COLO829 (cell line): Measurements from ENCODE around the gene ABCB9.
A peak's percentile ranks its signal among the peaks of the same experiment; 100 is the strongest.
"Not testable (repeated sequence)": the region's sequence is repeated elsewhere in the genome, so short reads cannot be mapped to it uniquely, and the experiment has no call there.

Experiments
- DNase-seq: peaks from one replicate; pipeline ENCODE4 v3.0.0; 2012; ENCODE audit warnings: low spot score

Gene ABCB9

DNA sequence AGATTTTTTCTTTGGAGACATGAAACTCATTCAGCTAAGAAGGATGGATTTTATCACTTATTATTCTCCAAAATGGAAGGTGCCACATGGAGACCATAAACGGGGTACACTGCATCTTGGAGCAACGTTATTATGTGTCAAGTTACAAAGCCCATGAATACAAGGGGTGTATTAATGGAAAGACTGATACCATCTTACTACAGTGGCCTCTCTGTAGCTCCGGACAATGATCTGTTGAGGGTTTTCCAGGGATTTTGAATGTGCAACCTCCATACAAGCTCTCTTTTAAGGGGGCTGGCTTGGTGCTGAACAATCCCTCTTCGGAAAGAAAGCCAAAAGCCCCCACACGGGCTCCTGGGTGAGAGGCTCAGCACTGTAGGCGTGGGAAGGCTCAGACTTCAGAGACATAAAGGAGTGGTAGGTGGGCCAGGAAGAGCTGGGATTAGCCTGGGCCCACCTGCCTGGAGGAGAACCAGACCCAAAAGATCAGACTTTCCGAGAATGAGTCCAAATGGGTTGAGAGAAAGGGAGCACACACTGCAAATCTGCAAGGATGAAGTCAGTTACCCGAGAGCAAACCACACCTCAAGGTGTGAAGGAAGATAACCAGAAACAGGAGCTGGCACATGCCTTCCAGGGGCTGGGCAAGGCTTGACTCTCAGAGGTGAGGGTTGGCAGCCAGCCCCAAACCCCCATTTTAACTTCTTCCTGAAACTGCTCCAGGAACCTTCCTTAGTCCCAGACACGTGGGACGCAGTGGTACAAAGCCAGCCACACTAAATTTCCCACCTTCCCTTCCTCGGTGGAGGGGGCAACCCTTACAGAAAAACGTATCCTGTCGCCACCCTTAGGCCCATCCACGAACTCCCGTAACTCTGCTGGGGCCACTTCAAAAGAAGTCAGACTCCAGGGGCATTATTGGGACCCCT lies 71.8 kb downstream of the ABCB9 start:
- no peak for DNase-seq

DNA sequence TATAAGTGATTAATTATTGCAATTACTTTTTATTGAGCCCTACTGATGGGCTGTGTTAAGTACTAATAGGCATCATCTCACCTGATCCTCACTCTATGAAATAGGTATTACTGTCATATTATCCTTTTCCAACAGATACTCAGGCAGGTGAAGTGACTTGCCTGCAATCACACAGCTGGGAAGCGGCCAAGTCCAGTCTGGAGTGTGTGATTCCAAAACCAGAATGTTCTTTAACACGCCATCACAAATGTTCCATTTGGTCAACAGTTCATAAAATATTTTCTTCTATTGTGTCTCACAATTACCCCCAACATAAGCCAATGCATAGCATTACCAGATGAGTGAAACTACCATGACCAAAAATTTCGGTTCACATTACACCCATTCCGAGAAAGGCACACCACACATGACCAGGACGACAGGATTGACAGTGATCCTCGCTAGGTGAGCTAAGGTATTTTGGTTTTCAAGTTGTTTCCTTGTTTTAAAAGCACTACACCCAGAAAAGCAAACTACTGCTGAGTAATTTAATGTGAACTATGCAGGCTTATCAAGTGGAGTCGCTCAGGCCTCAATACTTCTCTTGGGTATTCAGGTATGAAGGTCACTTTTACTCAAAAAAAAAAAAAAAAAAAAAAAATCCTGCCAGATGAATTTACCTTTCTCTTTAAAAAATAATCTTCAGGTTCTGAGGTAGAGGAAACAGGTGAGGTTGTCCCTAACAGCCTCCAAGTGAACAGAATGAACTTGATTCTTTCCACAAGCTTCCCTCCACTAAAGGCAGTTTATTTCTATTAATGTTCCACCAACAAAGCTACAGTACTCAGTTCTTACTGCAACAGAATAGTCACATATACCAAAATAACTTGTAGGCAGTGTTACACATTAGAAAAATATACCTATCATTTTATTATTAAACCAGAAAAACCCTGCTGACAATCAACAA lies 72.8 kb downstream of the ABCB9 start:
- no peak for DNase-seq

GRCh38 chr12:122892724-122893123 lies 73.5 kb downstream of the ABCB9 start:
- DNase-seq = not testable (repeated sequence)

DNA sequence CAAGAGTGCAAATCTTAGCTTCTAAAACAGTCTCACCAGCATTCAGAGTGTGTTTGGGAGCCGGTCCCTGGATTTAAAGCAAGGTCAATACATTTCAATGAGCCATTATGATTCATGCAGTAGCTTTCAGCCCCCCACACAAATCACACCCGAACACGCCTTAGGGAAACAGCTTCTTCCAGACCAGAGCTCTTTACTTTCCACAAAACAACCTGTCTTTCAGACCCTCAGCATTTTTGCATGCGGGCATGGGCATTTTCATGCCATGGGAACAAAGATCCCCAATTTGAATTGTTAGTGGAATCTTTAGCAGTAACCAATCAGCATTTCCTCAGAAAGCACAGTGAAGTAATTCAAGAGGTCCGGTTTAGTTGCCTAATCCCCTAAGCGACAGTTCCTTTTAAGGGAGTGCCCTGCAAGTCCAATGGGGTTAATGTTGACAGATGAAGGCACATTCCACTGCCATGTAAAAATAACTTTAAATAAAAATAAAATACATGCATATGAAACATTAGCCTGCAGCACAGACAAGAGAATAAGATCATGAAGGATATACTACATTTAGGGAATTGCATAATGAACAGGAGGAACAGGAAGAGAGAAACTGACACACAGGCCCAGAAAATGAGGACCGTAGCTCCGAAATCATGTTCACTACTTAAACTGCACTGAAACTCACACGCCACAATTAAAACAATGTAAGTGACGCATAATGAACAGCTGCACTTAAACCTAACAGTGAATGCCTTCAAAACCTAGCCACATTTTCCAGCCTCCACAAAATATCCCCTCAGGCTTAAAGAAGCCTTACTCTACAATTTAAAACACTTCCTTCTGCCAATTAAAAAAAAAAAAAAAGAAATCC lies 74.4 kb downstream of the ABCB9 start:
- peak; percentile 77 for DNase-seq

DNA sequence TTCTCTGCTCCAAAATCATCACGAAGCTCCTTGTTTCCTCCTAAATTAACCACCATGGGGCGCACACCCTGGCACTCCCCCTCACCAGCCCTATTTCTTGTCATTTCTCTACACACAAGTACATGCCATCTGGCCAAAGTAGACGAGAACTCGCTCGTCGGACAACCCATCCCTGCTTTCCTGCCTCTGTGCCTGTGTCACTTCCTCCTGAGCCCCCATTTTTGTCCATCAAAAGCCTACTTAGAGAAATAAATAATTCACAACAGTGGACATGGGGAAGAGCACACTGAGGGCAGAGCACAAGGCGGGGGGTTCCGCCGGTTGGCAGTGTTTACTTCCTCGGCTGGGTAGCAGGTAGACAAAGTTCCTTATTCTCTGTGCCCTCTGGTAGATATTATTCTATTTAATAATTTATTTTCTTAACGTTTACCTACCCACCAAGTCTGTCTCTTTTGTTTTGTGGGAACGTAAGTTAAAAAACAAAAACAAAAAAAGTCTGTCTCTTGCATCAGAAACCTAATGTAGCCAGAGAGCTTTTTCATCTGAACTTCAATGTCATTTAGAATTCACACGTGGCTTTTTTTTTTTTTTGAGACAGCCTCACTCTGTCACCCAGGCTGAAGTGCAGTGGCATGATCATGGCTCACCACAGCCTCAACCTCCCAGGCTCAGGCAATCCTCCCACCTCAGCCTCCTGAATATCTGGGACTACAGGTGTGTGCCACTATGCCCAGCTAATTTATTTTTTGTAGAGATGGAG lies 76.3 kb downstream of the ABCB9 start:
- no peak for DNase-seq

GRCh38 chr12:122888232-122888752 lies 78.0 kb downstream of the ABCB9 start:
- no peak for DNase-seq

- DNase-seq = no peak
Observed at GRCh38 chr12:122887819-122888212, 78.4 kb downstream of the ABCB9 start.

- DNase-seq = no peak
Observed at GRCh38 chr12:122886851-122887818, 79.1 kb downstream of the ABCB9 start.

DNA sequence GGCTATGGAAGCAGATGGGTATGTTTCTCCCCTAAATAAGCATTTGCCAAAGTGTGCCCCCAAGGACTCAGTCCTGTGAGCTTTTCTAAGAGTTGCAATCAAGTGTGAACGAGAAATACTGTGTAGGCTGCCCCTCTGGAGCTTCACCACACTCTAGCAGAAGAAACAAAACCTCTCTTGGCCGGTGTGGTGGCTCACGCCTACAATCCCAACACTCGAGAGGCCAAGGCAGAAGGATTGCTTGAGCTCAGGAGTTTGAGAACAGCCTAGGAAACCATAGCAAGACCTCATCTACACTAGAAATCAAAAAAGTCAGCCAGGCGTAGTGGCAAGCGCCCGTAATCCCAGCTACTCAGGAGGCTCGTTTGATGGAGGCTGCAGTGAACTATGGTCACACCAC lies 80.1 kb downstream of the ABCB9 start:
- DNase-seq = no peak

DNA sequence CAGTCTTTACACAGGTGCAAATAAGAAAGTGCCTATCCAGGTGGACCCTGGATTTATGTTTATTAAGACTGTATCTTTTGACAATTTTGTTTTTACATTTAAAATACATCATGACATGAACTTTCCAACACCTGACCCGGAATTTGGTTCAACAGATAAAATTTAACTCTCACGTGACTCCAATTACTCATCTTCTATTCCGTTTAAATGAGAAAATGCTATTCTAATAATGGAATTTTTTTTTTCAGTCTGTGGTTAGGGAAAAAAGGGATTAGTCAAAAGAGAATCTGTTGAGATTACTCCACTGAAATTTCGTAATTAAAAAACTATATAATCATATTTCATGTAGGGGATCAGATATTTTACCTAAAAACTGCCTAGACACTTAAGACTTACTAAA lies 81.4 kb downstream of the ABCB9 start:
- DNase-seq = no peak

- peak; percentile 67 for DNase-seq
Observed at GRCh38 chr12:122884091-122884826, 82.0 kb downstream of the ABCB9 start.

DNA sequence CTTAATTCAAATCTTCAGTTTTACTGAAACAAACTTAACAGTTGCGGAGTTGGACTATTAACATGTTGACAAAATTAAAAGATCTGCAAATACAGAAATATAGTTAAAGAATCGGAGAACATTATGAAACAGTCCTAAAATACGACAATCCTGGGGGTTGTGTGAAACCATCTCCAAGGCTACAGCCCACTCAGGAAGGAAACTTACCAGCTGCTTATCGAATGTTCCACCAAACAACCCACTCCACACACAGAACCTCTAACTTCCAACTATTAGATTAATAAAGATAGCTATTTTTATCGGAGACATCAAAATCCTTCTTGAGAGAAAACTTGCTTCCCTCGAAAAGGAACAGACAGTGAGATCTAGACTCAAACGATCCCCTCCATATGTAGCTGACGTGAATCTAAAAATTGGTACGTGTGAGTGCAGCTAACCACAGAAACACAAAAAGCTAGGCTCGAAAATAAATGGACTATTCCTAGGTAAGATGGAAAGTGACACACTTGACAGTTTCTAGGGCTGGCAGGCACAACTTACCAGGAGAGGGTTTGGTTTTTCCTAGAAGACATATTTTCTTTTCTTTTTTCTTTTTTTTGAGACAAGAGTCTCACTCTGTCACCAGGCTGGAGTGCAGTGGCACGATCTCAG lies 83.2 kb downstream of the ABCB9 start:
- DNase-seq = no peak

GRCh38 chr12:122880668-122881067 lies 85.6 kb downstream of the ABCB9 start:
- DNase-seq = no peak

DNA sequence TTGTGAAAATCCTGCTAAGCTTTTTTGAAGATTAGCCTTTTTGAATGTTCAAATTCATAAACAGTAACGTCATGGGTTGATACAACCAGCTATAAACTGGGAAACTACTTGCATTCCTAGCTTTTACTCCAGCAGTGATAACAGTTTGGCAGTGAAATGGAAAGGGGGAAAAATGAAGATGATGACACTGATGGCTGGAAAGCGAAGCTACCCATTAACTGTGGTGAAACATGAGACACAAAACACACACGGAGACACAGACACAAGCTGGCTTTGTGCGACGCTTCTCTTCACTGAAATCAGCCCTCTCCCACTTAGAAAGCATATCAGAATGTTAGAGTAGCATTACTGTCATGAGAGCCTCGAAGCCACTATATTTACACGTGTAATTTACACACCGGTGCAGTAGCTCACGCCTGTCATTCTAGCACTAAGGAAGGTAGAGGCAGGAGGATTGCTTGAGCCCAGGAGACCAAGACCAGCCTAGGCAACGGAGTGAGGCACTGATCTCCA lies 86.1 kb downstream of the ABCB9 start:
- DNase-seq = no peak
